Measurements from ENCODE around the gene LMCD1.

LMCD1 gene

GRCh38 chr3:8506571-8507061, 5.0 kb downstream of the LMCD1 start:
- no peak for DNase-seq

GRCh38 chr3:8507496-8507895, 5.9 kb downstream of the LMCD1 start:
- DNase-seq: no peak

DNA sequence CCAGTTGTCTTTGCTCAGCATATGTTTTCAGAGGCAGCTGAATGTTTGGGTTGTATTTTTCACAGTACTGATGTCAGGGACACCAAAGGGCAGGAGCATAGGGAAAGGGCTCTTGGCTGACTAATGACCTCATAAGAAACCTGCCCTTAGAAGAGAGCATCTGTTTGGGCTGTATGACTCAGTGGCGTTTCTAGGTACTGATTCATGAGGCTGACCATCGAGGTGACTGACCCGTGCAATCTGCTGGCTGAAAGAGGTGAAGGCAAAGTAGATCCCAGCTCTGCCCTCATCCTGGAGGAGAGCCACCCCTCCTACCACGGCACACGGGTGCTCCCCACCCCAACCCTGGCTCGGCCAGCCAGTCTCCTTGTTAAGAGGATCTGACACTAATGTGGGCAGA, 8.3 kb downstream of the LMCD1 start:
- no peak for DNase-seq

- no peak for DNase-seq
Observed at GRCh38 chr3:8512234-8512633, 10.6 kb downstream of the LMCD1 start.

DNA sequence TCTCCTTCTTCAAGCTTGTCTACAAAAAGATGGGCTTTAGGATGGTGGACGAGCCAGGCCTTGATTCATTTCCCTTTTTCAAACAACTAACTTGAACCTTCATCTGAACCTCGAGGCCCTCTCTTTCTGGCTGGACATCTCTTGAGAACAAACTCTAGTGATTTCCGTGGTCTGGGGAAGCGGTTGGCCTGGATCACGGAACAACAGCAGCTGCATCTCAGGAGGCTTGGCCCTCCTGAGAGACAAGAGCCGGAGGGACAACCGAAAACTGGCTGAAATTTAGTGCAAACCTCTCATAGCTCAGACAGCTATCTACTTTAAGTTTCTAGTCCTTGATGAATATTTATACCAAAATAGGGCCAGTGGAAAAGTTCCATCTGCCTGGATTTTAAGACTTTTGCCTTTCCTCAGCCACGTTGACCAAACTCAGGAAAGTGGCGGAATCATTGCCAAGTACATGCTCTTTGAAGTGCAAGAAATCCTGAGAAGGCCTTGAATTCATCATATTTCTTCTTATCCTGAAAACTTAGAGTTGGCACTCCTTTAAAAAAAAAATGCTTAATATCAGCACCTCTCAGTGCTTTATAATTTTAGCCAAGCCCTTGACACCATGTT, 14.5 kb downstream of the LMCD1 start:
- no peak for DNase-seq

GRCh38 chr3:8516783-8517182, 15.2 kb downstream of the LMCD1 start:
- no peak for DNase-seq

DNA sequence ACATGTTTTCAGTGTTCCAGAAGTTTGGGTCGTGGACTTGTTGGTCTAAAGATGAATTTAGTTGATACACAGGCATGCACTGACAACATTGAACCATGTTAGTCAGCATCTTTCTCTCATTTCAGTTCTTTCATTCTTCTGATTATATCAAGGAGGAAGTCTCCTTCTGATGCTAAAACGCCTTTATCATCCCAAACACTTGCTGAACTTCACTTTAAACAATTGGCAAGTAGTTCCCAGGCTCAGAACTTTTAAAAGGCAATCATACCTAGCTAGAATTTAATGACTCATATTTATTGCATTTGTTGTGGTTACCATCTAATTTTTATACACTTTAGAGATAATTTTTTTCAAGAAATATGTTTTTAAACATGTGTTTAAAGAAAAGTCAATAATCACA, 15.9 kb downstream of the LMCD1 start:
- DNase-seq: no peak

DNA sequence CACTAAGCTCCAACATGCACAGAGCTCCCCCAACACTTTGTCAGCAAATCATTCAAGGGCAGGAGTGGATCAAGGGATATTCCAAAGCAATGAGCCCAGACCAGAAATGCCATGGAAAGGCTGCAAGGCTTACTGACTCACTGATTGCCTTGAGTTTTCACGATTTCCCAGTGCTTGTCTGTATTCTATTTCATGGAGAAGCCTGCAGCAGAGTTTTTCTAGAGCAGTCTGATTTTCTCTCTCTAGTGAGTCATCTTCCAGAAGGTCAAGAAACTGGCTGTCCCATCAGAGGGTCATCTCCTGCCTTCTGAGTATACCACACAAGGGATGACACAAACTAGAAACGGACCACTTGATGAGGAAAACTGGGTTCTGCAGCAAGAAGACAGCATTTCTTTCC, 16.5 kb downstream of the LMCD1 start:
- no peak for DNase-seq

GRCh38 chr3:8519156-8519555, 17.5 kb downstream of the LMCD1 start:
- no peak for DNase-seq

- no peak for DNase-seq
Observed at GRCh38 chr3:8519774-8520448, 18.3 kb downstream of the LMCD1 start.

GRCh38 chr3:8520816-8521403, 19.3 kb downstream of the LMCD1 start:
- no peak for DNase-seq

DNA sequence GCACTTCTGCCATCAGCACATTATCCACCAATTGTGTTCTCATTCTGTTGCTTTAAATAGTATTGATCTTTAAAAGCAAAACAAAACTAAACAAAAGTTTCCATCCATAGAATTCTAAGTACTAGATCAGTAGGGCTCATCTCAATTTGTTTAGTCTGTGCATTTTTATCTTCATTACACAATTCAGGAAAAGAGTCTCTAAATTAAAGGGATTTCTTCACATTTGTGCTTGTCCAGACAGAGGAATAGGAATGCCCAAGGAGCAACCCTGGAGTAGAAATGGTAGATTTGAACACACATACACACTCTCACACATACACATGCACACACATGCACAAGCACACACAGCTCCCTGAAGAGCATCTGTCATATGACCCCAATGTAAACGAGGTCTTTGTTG, 21.4 kb downstream of the LMCD1 start:
- DNase-seq: no peak

DNA sequence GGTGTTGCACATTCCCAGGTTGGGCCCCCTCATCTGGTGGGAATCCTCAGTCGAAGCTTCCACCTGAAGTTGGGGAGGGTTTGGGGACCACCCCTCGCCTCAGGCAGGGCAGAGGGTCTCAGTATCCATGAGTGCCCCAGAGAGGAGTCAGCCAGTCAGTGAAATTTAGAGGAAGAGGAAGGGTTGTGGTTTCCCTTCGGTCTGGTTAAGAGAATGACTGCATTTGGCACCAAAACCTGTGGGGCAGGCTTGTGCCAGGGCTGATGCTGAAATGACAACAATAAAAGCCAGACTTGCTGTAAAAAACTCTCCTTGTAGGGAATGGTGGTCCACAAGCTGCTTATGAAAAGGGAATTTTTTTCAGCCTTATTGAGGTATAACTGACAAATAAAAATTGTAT, 22.6 kb downstream of the LMCD1 start:
- no peak for DNase-seq

DNA sequence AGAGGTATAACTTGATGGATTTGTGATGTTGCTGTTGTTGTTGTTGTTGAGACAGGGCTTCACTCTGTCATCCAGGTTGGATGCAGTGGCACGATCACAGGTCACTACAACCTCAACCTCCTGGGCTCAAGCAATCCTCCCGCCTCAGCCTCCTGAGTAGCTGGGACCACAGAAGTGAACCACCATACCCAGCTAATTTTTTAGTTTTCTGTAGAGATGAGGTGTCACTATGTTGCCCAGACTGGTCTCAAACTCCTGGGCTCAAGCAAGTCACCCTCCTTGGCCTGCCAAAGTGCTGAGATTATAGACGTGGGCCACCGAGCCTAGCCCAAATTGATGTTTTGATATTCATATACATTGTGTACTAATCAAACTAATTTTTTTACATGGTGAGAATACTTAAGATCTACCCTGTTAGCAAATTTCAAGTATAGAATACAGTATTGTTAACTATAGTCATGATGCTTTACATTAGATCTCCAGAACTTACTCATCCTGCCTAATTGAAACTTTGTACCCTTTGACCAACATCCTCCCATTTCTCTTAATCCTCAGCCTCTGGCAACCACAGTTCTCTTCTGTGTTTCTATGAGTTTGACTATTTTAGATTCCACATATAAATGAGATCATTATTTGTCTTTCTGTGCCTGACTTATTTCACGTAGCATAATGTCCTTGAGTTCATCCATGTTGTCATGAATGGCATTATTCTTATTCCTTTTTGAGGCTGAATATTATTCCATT, 23.2 kb downstream of the LMCD1 start:
- no peak for DNase-seq

- DNase-seq: no peak
Observed at GRCh38 chr3:8525893-8526292, 24.3 kb downstream of the LMCD1 start.

DNA sequence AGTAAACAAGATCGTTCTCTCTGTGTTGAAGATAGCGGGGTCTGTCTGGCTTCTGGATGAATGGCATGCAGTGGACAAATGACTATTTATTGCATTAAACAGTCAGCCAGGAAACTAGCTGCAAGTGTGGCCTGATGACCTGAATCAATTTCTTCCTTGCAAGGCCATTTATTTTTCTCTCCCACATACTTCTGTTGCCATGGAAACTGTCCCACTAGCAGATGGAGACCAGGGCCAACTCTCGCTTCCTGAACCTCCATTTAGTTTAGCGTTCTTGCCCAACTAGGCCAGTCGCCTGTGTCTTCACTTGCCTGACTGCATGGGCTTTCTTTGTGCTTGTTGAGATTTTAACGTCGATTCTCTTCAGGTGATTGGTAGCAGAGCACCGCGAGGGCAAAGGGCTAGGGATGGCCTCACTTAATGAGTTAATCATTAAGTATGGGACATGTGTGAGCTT, 27.6 kb downstream of the LMCD1 start:
- no peak for DNase-seq

DNA sequence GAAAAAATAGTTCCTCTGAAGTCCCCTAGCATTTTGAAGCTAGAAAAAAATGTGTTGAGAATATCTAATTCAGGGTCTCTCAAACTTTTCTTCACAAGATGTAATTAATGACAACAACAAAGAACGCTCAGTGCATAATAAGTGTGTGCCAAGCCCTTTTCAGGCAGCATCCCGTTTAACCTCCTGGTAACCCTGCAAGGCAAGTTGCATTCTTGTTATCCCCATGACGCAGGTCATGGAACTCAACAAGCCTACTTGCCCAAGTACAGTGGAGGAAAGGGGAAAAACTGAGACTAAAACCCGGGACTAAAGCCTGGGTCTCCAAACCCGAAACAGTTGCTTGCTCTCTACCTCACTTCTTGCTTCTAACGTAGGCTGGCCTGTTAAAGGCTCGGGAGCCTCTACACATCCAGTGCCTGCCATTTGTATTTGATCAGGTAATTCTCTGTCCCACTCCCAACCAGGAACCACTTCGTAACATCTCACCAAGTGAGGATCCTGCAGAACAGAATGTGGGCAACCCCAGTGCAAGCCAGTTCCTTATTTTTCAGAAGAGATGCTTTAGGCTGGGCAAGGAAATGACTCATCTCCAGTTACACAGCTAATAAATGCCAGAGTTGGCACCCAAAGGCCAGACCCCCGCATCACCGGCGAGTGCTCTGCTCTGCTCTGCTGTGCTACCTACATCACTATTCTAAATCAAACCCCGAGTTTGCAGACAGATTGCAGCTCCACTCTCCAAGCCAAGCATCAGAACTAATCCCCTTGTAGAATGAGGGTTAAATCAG, 28.3 kb downstream of the LMCD1 start:
- no peak for DNase-seq

GRCh38 chr3:8530581-8530980, 29.0 kb downstream of the LMCD1 start:
- DNase-seq: no peak

- no peak for DNase-seq
Observed at GRCh38 chr3:8532251-8532871, 30.7 kb downstream of the LMCD1 start.

DNA sequence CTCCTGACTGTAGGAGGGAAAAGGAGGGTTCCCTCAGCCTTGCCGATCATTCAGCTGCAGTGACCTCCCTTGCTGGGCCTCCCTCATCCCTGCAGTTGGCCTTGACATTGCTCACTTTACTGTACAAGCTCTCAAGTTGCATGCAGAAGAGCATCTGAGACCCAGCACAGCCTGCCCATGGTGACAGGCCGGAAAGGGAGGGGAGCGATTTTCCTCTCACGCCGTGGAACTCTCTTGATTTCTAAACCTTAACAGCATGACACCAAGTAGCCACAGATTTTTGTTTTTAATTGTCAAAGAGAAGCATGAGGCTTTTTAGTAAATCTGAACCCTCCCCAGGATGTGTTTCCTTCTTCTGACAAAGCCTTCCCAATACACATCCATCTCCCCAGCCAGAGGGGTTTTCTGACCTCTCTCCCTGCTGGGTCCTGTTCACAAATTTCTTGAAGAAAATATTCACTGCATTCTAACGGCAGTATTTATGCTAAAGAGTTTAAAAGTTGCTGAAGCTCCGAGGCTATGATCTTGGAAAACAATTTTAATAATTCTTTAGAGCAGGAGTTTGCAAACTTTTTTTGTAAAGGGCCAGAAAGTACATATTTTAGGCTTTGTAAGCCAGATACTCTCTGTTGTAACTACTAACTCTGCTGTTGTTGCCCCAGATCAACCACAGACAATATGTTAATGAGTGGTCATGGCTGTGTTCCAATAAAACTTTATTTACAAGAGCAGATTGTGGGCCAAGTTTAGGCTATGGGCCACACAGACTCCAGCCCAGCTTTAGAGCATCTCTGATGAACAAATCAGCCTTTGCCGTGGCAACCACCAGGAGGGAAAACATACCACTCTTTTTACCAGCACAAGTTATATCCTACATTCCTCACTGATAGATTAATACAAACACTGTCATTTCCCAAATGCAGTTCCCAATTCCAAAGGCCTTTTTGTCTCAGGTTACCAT, 34.8 kb downstream of the LMCD1 start:
- no peak for DNase-seq

DNA sequence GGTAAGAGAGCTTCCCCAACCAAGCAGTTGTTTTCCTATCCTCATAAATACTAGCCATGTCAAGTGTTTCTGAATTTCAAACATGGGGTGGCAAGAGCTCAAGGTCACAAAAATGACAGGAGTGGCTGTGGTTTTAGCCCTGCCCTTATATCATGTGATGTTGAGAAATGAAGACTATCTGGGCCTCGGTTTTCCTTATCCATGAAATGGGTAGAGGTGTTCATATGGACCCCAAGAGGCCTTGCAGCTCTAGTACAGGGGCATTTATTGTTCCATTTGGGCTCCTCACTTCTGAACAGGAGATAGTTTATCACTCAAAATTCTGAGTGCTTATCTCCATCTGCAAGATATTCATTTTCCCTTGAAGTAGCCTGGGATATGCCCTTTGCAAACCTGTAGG, 35.8 kb downstream of the LMCD1 start:
- DNase-seq: no peak

Data from NCI-H1048 (cell line).